IMR-90 (cell line): ENCODE measurements around the gene SOX6.

ENCODE experiments used
- CTCF ChIP-seq: conservative IDR thresholded peaks from 2 replicates; pipeline ENCODE4 v1.5.1; 2012; ENCODE audit warnings: mild to moderate bottlenecking, low read depth, low read length, improper control_type of control experiment
- POLR2A ChIP-seq: IDR thresholded peaks from 2 replicates; pipeline ENCODE4 v1.6.1; 2012; ENCODE audit warnings: mild to moderate bottlenecking, low read depth, low read length

- TF ChIP-seq POLR2A (no peak), CTCF (no peak)
Observed at GRCh38 chr11:16167706-16168487, 188.4 kb downstream of the SOX6 start.
